Measurements from ENCODE around the gene MPG.
"Not testable (repeated sequence)": the region's sequence is repeated elsewhere in the genome, so short reads cannot be mapped to it uniquely, and the experiment has no call there.

The MPG gene

DNA sequence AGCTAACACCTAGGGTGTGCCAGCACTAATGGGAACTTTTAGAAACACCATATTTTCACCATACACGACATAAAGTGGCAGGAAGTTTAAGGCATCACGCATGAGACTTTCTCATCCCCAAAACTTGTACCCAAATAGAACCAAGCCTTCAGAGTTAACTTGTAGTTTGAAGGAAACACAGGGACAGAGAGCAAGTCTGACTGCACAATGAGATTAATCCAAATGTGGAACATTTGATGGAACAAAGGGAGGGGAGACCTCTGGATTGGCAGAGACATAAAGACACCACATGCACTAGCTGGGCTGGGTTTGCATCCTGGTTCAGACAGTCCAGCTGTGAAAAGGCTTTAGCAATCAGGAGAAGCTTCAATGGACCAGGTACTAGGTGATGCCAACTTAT is 36.3 kb downstream of the MPG start:
- DNase-seq = no peak

DNA sequence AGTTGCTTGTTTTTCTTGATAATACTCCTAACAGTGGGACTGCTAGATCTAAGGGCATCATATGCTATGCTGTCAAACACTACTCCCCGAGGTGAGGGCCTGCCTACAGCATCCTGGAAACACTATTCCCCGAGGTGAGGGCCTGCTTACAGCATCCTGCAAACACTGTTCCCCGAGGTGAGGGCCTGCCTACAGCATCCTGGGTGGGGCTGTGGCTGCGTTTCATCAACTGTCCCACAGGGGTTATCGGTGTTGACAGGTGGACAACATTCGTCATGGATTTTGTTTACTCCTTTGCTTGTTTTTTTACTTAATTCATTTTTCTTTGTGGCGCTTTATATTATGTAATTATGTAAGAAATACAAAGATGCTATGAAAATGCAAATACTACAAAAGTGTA is 38.0 kb downstream of the MPG start:
- DNase-seq = no peak

DNA sequence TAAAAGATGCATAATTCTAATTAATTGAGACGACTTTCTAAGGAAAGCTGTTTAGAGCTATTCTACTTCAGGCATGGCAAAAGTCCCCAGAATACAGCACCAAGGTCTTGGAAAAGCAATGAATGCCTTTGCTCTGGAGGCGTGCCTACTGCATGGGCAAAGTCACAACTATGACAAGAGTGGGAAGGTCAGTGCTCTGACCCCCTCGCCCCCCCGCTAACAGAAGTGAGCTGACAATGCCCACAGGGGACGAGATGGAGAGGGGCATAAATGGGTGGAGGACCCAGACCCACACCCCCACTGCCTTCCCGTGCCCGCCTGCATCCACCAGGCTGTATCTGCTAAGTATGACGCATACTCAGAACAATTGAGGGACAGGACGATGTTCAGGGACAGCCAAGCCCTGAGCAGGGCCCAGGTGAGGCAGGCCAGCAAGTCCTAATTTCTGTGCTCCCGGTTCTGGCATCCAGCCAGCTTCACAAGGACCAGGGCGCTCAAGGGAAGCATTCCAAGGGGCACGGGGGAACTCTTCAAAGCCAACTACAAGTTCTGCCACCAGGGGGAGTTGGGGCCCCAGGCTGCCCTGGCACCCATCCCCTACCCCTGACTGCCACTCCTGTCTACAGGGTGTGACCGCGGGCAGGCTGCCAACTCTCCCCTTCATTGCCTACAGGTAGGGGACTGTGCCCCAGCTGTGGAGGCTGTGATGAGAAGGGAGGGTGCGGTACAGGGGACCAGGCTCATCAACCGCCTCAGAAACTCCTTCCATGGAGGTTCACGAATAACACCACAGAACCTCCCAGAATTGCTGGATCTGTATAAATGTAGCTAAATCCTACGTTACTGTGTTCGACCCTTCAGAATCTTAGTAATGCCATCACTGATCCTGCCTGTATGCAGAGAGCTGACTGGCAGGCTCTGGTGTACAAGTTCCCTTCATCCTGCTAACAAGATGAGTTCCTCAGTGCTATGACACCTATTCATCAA is 39.6 kb downstream of the MPG start:
- peak; percentile 43 to 85 for DNase-seq

DNA sequence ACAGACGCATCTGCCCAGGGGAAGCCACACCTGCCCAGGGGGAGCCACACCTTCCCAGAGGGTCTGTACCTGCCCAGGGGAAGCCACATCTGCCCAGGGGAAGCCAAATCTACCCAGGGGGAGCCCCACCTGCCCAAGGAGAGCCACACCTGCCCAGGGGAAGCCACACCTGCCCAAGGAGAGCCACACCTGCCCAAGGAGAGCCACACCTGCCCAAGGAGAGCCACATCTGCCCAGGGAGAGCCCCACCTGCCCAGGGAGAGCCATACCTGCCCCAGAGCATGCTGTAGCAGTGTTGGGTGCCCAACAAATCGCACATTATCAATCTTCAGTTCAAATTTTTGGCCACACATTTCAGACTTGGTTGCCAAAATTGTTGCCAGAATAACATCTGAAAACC is 40.8 kb downstream of the MPG start:
- no peak for DNase-seq

DNA sequence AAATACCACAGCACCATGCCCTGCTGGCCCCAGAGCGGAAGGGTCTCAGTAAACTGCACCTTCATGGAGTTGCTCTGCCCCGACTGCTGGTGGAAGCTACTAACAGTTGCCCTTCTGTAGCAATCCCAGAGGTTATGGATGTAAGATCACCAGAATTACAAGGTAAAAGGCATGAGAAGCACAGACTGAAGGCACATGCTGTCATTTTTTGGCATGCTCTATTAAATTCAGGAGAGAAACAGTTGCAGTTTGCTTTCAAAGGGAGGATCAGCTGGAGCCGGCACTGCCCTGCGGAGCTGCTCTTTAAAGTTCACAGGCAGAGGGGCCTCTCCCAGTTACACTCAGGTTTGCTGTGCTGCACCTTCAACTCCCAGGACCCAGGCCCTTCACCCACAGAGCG is 41.3 kb downstream of the MPG start:
- DNase-seq = no peak

DNA sequence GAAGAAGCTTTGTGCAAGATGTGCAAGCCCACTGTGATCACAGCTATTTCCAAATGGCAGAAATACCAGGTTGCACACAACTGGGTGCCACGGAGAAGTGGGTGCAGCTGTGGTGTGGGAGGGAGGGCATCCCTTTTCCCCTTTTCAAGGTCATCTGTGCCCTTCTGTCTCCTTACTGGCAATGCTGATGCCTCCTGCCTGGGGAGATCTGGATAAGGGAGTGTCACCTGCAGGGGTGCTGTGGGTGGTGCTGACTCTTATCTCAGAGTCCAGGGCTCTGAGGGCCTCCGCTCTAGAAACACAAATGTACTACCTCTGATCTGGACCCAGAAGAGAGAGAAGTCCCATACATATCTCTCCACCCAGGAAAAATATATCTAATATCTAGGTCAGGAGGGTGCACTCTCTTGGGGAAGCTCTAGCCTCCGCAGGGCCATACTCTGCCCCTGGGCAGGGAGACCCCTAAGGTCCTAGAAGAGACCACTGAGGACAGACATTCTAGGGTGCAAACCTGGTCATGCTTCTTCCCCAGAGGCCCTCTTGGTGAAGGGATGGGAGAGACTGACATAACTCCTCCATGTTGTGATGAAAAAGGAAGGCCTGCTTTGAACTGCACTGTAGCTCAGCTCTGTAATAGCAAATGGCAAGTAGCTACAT is 41.9 kb downstream of the MPG start:
- DNase-seq = no peak

DNA sequence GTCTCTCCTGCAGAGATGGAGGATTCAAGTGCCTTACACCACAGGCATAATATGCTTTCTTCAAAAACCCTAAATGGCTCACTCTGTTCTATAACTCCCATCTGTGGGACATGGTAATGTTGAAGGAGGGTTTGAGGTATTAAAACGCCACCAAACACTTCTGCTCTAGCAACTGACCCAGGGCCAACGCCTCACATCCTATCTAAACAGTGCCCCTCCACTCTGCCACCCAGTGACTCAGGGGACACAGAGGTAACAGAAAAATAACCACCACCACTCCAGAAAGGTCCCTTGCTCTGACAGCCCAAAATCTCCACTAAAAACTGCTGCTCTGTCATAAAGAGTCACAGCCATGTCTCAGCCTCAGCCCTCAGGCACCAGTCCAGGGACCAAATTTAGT is 42.7 kb downstream of the MPG start:
- DNase-seq = no peak

DNA sequence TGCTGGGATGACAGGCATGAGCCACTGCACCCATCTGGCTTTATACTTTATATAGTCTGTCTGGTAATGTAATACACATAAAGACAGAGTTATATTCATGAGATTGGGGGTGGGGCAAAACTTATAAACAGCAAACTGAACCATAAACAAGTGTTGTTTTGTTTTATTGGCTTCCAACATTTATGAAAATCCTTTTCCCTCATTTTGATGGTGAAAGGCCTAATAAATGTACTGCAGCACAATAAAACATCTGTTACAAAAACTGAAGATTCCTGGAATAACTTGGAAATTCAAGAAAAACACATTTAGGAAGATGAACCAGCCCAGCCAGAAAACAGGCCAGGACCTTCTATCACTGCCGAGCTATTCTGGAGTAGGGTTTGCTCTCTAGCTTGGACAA is 44.3 kb downstream of the MPG start:
- DNase-seq = no peak

DNA sequence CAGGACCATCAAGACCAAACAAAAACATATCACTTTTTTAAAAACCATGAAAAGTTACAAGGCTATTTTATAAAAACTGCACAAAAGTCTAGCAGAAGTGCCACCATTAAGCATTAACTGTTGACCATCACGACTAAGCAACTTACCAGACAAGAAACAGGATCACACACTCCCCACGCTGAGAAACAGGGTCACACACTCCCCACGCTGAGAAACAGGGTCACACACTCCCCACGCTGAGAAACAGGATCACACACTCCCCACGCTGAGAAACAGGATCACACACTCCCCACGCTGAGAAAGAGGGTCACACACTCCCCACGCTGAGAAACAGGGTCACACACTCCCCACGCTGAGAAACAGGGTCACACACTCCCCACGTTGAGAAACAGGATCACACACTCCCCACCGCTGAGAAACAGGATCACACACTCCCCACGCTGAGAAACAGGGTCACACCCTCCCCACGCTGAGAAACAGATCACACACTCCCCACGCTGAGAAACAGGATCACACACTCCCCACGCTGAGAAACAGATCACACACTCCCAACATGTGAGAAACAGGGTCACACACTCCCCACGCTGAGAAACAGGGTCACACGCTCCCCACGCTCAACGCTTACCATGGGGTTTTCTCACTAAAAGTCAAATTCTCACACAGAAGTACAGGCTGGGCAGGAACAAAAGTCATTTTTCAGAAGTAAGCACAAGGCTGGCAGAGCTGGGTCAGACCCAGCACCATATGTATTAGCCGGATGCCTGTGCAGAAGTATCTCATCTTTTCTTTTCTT is 45.7 kb downstream of the MPG start:
- DNase-seq = not testable (repeated sequence)

DNA sequence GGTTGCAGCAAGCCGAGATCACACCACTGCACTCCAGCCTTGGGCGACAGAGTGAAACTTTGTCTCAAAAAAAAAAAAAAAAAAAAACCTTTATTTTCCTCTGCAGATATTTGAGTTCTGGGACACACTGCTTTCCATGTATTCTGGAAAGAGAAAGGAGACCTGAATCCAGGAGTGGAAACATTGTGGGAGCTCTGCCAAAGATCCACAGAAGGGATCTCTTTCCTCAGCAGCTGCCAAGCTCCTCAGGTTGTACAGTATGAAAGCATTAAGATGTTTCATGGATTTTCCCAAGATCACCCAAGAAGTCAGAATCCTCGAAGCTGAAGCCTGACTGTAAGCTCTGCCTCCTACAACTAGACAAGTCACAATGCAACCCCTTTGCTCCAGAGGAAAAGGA is 47.0 kb downstream of the MPG start:
- DNase-seq = no peak

DNA sequence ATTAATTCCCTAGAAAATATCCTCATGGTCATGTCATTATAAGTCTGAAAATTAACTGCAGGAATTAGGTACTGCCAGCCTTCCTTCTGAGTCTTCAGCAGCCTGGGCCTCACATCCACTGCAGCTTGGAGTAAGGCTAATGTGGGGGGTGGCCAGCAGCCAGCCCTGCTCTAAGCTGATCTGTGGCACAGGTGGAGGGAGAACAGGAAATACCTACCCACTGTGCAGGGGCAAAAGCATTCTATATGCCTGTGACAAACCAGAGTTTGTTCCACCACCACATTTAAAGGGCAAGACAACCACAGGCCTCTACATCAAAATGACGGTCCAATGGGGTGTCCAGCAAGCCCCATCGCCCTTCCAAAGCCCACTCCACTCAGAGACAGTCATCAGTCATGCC is 51.0 kb downstream of the MPG start:
- DNase-seq = no peak

DNA sequence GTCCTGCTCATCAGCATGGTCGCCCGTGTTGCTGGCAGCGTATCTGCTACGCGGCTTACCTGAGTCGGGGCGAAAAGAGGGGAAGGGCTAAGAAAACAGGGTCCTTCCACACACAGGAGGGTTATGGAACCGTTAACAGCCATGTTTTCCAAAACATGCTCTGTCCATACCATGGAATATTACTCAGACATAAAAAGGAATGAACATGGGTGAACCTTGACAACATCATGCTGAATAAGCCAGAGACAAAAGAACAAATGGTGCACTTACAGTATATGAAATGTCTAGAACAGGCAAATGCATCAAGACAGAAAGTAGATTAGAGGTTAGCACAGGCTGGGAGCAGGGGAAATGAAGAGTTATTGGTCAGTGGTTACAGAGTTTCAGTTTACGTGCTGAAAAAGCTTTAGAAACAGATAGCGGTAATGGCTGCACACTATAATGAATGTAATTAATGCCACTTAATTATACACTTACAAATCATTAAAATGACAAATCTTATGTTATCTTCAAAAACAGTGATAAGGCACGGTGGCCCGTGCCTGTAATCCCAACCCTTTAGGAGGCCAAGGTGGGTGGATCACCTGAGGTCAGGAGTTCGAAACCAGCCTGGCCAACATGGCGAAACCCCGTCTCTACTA is 52.6 kb downstream of the MPG start:
- no peak for DNase-seq

DNA sequence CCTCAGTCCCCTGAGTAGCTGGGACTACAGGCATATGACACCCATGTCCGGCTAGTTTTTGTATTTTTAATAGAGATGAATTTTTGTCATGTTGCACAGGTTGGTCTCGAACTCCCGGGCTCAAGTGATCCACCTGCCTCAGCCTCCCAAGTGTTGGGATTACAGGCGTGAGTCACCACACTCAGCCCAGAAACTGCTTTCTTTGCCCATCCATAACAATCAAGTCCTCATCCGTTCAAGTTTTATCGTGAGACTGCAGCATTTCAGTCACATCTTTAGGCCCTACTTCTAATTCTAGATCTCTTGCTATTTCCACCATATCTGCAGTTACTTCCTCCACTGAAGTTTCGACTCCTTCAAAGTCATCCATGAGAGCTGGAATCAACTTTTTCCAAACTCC is 54.1 kb downstream of the MPG start:
- no peak for DNase-seq

DNA sequence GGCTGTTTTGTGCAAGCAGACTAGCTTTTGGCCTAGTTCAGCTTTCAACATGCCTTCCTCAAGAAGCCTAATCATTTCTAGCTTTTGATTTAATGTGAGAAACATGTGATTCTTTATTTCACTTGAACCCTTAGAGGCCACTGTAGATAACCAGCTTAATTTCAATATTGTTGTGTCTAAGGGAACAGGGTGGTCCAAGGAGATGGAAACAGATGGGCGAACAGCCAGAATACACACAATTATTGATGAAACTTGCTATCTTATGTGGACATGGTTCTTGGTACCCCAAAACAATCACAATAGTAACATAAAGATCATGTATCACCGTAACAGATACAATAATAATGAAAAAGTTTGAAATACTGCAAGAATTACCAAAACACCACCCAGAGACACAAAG is 55.7 kb downstream of the MPG start:
- DNase-seq = no peak
